Measurements from ENCODE around the gene MSRB1.
A peak's percentile ranks its signal among the peaks of the same experiment; 100 is the strongest.
"Not testable (repeated sequence)": the region's sequence is repeated elsewhere in the genome, so short reads cannot be mapped to it uniquely, and the experiment has no call there.

The MSRB1 gene

DNA sequence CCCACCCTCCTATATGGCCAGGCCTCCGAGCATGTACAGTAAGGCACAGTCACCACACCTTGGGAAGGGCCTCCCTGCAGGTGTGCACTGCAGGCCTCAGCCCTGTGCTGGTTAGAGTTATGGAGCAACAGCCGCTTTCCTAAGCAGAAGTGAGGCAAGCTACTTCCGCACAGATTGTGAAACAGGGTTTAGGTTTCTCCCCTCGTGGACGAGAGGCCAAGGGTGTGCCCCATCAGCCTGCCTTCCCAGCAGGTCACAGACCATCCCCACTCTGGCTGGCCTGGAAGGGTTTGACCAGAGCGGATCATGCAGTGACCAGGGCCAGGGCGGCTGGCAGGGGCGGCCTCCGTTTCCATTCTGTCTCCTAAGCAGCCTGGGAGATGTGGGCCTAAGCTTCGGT is 4.7 kb downstream of the MSRB1 start:
- DNase-seq: no peak

GRCh38 chr16:1936945-1937479 is 6.0 kb downstream of the MSRB1 start:
- DNase-seq: no peak

- DNase-seq: no peak
Measured at GRCh38 chr16:1933097-1933661, 9.8 kb downstream of the MSRB1 start.

DNA sequence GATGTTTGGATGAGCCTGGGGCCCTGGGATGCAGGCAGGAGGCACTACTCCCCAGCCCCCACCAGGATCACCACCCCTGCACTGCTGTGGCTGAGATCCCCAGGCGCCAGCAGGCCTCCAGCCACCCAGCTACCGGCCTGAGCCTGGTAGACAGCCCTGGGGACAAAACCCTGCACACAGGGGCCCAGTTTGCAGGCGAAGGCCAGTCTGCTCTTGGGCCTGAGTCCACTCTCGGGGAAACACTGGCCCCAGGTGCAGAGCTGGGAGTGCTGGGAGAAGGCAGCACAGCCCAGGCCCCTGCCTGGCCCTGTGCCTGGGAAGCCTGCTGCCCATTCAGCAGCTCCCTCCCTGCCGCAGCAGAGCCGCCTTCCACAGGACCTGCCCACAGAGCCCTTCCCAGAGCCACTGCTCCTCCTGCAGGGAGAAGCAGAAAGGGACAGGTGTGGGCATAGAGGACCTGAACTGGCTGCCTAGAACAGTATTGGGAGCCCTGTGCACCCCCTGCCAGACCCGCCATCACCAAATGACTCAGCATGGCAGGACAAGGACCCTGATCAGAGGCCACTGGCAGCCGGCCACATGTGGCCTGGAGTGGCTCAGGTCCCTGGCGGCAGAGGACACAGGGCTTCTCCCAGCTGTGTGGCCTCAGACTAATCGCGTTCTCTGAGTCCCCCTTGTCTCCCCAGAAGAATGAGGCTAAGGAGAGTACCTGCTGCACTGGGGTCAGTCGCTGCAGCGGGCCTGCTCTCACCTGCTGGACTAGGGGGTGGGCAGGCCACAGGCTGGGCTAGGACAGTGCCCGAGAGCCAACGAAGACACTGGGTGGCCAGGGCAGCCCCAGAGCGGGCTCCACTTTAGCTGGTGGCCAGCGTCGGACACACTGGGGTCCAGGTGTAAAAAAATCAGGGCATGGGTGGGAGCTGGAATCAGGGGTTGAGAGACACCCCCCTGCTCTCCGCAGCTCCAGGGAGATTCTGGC is 10.7 kb downstream of the MSRB1 start:
- DNase-seq: no peak

DNA sequence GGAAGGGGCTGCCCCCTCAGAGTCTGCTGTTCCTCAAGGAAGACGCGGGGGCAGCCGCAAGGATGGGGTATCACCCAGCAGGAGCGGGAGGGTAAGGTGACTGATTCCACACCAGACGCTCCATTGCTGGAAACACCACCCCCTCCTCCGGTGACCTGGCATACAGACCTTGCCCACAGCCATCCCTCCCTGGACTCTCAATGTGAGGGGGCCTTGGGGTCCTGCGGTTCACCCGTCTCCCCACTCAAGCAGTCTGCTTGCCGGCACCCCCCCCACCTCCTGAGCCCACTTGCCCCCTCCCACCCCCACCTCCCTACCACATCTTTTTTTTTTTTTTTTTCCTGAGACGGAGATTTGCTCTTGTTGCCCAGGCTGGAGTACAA is 12.7 kb downstream of the MSRB1 start:
- DNase-seq: no peak

DNA sequence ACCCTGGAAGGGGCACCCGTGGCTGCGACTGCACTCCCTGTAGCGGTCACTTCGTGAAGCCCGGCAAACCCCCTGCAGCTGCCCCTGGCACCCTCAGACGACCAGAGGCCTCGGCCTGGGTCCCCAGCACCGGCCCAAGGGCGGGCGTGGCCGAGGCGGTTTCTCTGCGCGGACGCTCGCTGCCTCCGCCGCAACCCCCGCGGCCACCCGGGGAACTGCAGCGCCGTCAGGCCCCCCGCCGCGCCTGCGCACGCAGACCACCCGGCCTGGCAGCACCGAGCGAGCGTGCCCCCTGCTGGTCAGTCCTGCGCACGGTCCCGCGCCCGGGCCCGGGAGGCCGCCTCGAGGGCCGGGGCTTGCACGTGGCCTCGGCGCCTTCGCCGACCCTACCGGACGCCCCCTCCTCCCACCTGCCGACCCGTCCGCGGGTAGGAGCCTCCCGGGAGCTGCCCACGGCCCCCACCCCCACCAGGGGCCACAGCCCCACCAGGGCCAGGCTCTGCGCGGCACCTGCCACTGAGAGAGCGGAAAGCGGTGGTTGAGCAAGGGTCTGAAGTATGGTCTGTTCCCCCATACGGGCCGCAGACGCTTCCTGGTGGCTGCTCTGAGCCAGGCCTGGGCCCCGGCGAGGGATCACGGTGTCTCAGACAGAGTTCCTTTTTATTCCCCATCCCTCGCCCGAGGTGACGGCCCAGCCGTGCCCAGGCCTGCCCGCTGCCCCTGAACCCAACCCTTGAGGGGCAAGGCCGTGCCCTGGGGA is 13.2 kb downstream of the MSRB1 start:
- peak; percentile 72 to 90 for DNase-seq

DNA sequence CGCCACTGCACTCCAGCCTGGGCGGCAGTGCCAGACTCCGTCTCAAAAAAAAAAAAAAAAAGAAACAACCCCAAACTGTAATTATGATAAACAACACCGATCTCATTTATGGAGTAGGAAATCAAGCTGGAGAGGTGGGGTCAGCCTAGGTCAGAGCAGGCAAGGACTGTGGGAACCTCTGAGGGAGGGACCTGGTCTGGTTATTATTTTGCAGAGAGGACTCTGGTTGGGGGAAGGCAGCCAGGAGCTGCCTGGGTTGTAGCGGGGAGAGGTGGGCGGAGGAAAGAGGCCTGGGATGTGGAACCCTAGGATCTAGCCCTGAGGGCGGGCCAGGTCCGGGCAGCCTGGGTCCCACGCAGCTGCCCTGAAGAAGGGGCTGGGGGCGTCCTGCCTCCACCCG is 13.9 kb downstream of the MSRB1 start:
- DNase-seq: no peak

DNA sequence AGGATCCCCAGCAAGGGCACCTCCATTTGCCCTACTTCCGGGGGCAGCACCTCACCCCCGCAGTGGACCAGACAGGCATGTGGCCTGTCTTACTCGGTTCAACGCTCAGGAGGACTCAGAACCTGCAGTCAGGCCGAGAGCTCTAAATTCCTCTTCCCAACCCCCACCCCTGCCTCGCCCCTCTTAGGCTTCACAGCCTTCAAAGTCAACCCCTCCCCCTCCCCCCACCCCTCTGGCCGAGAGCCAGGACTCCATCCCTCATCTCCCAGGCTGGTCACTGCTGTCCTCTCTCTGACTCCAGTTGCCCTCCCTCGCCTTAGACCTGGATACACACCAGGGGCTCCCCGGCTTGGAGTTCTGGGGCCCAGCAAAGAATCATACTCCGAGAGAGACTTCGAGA is 16.7 kb downstream of the MSRB1 start:
- no peak for DNase-seq

GRCh38 chr16:1924095-1924494 is 18.9 kb downstream of the MSRB1 start:
- no peak for DNase-seq

- no peak for DNase-seq
Measured at GRCh38 chr16:1923299-1924034, 19.5 kb downstream of the MSRB1 start.

- no peak for DNase-seq
Measured at GRCh38 chr16:1922357-1922756, 20.6 kb downstream of the MSRB1 start.

- peak in 1 of 2 experiments; percentile 36 for DNase-seq
Measured at GRCh38 chr16:1920727-1921171, 22.2 kb downstream of the MSRB1 start.

DNA sequence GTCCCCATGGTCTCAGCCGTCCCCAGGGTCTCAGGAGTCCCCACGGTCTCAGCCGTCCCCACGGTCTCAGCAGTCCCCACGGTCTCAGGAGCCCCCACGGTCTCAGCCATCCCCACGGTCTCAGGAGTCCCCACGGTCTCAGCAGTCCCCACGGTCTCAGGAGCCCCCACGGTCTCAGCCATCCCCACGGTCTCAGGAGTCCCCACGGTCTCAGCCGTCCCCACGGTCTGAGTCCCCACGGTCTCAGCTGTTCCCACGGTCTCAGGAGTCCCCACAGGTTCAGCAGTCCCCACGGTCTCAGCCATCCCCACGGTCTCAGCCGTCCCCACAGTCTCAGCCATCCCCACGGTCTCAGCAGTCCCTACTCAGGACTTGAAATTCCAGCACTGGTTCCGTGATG is 22.9 kb downstream of the MSRB1 start:
- DNase-seq: not testable (repeated sequence)

DNA sequence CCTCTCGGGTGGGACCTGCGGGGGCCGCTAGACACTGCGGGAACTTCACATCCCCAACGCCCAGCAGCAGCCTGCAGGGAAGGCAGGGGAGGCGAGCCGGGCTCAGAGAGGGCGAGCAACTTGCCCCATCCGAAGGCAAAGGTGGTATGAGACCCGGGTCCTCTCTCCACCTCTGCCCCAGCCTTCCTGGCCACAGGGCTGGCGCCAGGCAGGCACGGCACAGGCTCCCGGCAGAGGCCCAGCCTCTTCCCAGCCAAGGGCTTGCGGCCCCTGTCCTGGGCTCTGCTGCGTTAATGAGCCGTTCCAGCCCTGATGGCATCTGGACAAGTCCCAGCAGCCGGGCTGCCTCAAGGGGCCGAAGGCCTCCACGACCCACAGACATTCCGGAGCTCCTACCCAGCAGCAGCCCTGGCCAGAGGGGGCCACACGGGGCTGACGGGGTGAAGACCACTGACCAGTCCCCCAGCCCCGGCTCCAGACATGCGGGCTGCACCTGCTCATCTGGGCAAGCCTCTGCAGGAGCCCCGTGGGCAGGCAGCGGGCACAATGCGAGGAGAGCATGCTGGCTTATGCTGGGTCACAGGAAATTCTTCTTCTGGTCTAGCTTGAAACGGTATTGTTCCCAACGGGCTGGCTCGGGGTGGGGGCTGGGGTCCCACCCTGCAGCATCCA is 23.5 kb downstream of the MSRB1 start:
- no peak for DNase-seq

- peak in 1 of 2 experiments; percentile 40 for DNase-seq
Measured at GRCh38 chr16:1918351-1919326, 24.4 kb downstream of the MSRB1 start, which contains the start of gene HS3ST6. Gene HS3ST6 (minus strand): TSS chr16:1918415. CDS start chr16:1918323, 92 bp downstream.

DNA sequence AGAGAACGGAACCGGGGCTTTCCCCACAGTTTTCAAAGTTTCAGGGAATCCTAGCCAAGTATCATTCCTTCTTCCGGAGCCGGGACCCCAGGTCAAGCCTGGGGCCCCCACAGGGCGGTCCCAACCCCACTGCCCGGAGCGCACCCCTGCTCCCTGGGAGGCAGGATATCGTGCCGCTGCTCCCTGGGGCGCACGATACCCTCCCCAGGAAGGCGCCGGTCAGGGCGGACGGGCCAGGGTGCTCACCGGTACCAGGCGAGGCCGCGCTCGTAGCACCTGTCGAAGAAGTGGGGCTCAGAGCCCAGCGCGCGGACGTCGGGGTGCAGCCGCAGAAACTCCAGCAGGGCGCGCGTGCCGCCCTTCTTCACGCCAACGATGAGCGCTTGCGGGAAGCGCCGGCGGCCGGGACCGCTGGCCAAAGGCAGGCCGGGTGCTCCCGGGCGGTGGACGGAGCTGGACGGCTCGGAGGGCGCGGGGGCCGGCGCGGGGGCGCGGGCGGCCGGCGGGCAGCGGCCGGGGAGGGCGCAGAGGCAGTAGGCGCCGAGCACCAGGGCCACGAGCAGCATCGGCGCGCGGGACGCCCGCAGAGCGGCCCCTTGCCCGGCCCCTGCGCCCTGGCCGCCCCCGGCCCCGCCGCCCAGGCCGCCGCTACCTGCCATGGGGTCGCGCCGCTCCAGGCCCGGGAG is 25.2 kb downstream of the MSRB1 start:
- DNase-seq: no peak

DNA sequence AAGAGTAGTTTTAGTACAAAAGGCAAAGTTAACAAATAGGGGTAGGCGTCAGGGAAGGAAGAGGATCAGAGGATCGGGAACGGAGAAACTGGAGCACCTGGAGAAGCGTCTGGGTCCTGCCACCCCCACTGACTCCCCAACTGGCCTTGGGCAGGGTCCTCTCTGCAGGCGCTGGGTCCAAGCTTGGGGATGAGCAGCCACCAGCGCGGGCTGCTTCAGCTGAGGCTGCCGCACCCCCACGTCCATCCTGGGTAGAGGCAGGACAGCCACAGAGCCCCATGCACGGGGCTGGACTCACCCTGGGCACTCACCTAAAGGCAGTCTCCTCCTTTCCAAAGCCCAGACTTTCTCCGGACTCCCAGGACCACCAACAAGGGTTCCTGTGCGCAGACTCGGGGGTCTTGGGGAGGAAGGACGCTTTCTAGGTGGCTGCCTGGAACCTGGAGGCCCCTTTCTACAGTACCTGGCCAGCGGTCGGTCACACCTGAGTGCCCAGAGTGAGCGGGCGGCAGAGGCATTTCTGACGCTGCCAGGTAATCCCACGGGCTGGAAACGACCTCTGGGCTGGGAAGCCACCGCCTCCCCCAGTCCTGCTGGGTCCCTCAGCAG is 25.8 kb downstream of the MSRB1 start:
- no peak for DNase-seq

DNA sequence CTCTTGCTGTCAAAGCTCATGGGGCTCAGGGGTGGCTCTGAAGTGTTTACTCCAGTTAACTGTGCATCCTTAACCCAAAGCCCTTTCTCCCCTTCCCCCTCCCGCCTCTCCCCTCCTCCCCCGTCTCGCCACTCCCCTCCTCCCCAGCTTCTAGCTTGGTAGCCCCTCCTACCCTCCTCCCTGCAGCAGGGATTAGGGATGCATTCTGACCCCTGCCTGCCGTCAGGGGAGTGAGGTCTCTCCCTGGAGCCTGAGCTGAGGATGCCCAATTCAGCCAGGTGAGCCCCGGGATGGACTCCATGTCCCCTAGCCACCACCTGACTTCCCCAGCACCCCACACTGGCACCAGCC is 26.4 kb downstream of the MSRB1 start:
- no peak for DNase-seq

Data from NCI-H1930 (cell line).